Activated T-cell treated with anti-CD3 and anti-CD28 coated beads, Interleukin-2, amount 50 U/mL, for 72 hours (primary cell): Measurements from ENCODE around the gene TROAP. TPM values are rescaled to one million over a fixed set of nuclear protein-coding genes. Genes with fewer than 3 reads are reported as not detected.
"Not testable (repeated sequence)": the region's sequence is repeated elsewhere in the genome, so short reads cannot be mapped to it uniquely, and the experiment has no call there.

Experiments used
- ATAC-seq, 2 donors: fragments of 150-1000 bp; cut with Tn5 transposase; replicated peaks in 1 of 2; 2 replicates each; pipeline ENCODE4 v1.10.0; 2021; ENCODE audit warnings: moderate library complexity in 2 of 2, mild to moderate bottlenecking in 1 of 2
- DNase-seq, 2 donors: peaks; one replicate each; pipeline ENCODE4 v3.0.0; 2021 to 2022; ENCODE audit warnings: mixed read lengths in 1 of 2
- H3K27ac Mint-ChIP-seq: one replicate; pipeline ENCODE4 v1.8.0; 2022; ENCODE audit warnings: mild to moderate bottlenecking, moderate library complexity, mixed read lengths
- H3K27me3 Mint-ChIP-seq: one replicate; pipeline ENCODE4 v1.8.0; 2022; ENCODE audit warnings: low read depth, mixed read lengths
- H3K36me3 Mint-ChIP-seq, 2 donors: one replicate each; pipeline ENCODE4 v1.8.0; 2022; ENCODE audit warnings: mixed read lengths in 2 of 2, mild to moderate bottlenecking in 1 of 2; ENCODE audit not compliant: insufficient read depth in 2 of 2
- H3K4me1 Mint-ChIP-seq: one replicate; pipeline ENCODE4 v1.8.0; 2022; ENCODE audit warnings: low read depth, mixed read lengths
- H3K4me3 Mint-ChIP-seq, 2 donors: one replicate each; pipeline ENCODE4 v1.8.0; 2022; ENCODE audit warnings: mild to moderate bottlenecking in 2 of 2, mixed read lengths in 2 of 2, moderate library complexity in 2 of 2
- H3K9me3 Mint-ChIP-seq, 2 donors: one replicate each; pipeline ENCODE4 v1.8.0; 2022; ENCODE audit warnings: mixed read lengths in 2 of 2
- total RNA-seq, 2 donors: library from RNA; stranded (reverse); gene quantifications; one replicate each; pipeline ENCODE4 v1.2.3, GENCODE V29; 2022

Gene TROAP, protein sequence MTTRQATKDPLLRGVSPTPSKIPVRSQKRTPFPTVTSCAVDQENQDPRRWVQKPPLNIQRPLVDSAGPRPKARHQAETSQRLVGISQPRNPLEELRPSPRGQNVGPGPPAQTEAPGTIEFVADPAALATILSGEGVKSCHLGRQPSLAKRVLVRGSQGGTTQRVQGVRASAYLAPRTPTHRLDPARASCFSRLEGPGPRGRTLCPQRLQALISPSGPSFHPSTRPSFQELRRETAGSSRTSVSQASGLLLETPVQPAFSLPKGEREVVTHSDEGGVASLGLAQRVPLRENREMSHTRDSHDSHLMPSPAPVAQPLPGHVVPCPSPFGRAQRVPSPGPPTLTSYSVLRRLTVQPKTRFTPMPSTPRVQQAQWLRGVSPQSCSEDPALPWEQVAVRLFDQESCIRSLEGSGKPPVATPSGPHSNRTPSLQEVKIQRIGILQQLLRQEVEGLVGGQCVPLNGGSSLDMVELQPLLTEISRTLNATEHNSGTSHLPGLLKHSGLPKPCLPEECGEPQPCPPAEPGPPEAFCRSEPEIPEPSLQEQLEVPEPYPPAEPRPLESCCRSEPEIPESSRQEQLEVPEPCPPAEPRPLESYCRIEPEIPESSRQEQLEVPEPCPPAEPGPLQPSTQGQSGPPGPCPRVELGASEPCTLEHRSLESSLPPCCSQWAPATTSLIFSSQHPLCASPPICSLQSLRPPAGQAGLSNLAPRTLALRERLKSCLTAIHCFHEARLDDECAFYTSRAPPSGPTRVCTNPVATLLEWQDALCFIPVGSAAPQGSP
- total RNA-seq, result 10 to 100 TPM; 63.8 to 77.9 TPM

DNA sequence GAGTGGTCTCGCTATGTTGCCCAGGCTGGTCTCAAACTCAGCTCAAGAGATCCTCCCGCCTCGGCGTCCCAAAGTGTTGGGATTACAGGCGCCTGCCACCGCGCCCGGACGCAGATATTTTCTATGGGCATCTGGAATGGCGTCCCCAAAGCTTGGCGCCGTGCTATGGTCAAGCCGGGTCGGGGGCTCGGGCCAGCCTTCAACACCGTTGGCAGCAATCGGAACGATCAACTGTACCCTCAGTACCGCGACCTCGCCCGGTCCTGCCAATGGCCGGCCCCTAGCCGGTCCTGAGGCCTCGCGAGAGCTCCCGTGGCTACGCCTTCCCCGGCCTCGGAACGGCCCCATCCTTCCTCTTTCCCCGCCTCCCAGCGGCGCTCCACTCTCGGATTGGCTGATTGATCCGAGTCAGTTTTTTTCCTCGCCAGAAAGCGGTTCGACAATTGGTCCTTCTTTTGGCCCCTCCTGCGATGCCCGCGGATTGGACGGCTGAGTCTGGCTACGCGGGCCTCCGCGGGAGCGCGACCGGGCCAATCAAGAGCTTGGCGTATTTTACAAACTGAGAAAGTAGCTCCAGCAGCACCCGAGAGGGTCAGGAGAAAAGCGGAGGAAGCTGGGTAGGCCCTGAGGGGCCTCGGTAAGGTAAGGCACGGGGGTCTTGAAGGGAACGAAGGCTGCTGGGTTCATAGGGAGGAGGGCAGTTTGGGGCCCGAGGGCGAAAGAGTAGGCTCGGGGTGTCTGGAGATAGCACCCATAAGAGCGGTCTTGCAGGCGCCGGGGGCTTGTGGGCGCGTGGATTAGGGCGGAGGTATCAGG, at the start of gene TROAP:
Gene TROAP, plus strand, starts transcription at position 548 of the 816 bp plus-strand sequence. CDS start 354 bp downstream, outside the sequence.
- ATAC-seq, result peak; percentile 97 to 98
- no peaks in the 10 kb centered on the region for H3K27me3 Mint-ChIP-seq
- H3K9me3 Mint-ChIP-seq, result no peaks in the 10 kb centered on the region
- H3K36me3 Mint-ChIP-seq, result peaks cover 6 to 13% of the 10 kb centered on the region in 2 donors
- peak within 1 kb of the TSS; percentile 91 for H3K27ac Mint-ChIP-seq
- H3K4me3 Mint-ChIP-seq, result peak within 1 kb of the TSS; percentile 92 to 97
- peak; percentile 97 to 99 for DNase-seq
- H3K4me1 Mint-ChIP-seq, result peaks cover 15% of the 10 kb centered on the region

DNA sequence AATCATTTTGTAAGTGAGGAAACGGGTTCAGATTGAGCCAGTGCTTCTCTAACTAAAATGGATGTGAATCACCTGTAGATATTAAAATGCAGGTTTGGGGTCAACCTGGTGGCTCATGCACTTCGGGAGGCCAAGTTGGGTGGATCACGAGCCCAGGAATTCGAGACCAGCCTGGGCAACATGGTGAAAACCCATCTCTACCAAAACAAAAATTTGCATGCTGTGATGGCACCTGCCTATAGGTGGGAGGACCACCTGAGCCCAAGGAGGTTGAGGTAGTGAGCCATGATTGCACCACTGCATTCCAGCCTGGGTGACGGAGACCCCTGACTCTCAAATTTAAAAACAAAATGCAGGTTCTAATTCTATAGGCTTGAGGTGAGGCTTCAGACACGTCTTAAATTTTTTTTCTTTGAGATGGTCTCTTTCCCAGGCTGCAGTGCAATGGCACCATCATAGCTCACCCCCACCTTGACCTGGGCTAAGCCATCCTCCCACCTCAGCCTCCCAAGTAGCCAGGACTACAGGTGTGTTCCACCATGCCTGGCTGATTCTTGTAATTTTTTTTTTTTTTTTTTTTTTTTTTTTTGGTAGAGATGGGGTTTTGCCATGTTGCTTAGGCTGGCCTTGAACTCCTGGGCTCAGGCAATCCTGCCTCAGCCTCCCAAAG, 49.2 kb upstream of the TROAP start:
- Mint-ChIP-seq H3K4me1 (peaks cover 6% of the 10 kb centered on the region), H3K36me3 (peaks cover 8 to 18% of the 10 kb centered on the region in 2 donors), H3K27ac (no peak overlapping the region), H3K4me3 (no peak overlapping the region), H3K27me3 (no peaks in the 10 kb centered on the region), H3K9me3 (no peaks in the 10 kb centered on the region)
- ATAC-seq (no peak), DNase-seq (no peak)

DNA sequence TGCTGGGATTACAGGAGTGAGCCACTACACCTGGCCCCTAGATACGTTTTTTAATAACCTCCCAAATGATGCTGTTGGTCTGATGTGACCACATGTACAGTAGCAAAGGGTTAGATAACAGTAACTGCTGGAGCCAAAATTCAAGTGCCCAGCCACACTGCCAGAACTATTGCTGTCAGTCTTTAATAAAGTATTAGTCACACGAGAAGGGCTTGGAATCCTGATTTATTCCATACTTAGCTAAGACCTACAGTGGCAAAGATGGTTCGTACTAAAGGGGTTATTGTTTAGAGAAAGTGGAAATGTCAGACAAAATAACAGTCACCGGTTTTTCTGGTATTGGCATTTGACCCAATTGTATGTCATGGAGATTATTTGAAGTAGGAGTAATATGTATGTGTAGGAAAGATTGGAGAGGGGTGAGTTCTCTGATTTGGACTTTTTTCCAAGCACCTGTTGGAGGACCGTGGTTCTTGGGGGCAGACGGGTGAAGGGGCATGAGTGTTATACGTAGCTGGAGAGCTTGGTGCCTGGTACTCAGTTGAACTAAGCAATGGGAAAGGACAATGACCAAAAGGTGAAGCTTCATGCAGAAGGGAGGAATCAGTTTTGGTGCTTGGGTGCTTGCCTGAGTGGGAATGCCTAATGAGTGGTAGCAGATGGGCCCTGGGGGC, 48.5 kb upstream of the TROAP start:
- DNase-seq, result no peak
- no peaks in the 10 kb centered on the region for H3K27me3 Mint-ChIP-seq
- H3K4me3 Mint-ChIP-seq, result no peak overlapping the region
- no peak for ATAC-seq
- no peaks in the 10 kb centered on the region for H3K9me3 Mint-ChIP-seq
- no peak overlapping the region for H3K27ac Mint-ChIP-seq
- peaks cover 5 to 16% of the 10 kb centered on the region in 2 donors for H3K36me3 Mint-ChIP-seq
- no peaks in the 10 kb centered on the region for H3K4me1 Mint-ChIP-seq

DNA sequence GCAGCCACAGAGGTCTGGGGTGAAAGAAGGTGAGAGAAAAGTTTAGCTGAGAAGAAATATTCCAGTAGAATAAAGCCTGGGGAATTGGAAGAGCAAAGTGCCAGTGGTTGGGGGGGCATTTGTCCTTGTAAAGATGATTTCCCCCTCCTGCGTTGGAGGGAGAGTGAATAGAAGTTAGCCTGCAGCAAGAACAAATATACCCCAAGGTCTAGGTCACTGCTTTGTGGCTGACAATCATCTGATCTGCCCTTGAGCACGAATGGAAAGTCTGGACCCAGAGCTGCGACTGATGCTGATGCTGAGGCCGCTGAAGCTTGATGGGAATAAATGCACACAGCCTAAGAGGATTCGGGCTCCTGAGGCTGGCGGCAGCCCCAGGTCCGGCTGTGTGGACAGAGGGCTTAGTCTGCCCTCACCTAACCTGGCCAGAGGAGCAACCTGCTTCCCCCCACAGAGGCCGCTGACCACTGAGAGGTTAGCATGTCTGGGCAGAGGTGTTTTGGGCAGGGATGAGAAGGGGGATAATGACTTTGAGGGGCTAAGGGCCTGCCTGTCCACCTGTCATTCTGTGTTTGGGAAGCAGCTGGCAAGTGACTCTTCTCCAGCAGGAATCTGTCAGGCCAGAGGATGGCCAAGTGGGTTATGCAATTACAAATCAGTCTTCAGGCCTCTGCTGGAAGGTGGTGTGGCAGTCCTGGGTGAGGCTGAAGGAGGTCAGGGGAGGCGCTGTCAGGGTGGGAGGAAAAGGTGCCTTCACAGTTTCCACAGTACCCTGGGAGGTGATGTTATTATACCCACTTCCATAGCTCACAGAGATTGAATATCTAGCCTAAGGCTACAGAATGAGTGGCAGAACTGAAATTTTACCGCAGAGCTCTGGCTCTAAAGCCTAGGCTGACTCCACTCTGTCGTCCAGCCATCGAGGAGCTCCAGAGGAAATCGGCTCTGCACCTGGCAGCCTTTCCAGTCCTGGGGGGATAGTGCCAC, 46.5 kb upstream of the TROAP start:
- Mint-ChIP-seq H3K4me3 (no peak overlapping the region), H3K27ac (no peak overlapping the region), H3K4me1 (no peaks in the 10 kb centered on the region), H3K27me3 (no peaks in the 10 kb centered on the region), H3K9me3 (no peaks in the 10 kb centered on the region), H3K36me3 (peaks cover 1 to 10% of the 10 kb centered on the region in 2 donors)
- no peak for DNase-seq
- peak; percentile 8 to 18 for ATAC-seq

DNA sequence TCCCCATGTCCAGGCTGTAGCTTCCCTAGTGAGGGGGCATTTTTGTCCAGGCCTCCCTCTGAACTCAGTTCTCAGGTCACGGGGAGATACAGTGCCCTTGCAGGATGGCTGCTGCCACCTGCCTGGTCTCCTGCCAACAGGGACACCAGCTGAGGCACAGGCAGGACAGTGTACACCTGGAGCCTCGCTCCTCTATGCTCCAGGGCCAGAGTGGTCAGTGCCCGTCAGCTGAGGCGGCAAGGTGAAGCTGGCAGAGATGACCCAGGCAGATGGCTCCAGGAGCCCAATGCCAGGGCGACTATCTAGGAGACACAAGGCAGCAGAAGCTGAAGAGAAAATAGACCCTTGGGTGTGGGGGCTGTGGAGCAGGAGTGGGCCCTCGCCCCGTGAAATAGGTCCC, 45.6 kb upstream of the TROAP start:
- Mint-ChIP-seq H3K36me3 (peaks cover 1 to 10% of the 10 kb centered on the region in 2 donors), H3K4me1 (no peaks in the 10 kb centered on the region), H3K9me3 (no peaks in the 10 kb centered on the region), H3K27me3 (no peaks in the 10 kb centered on the region), H3K4me3 (no peak overlapping the region), H3K27ac (no peak overlapping the region)
- peak; percentile 8 to 16 for ATAC-seq
- no peak for DNase-seq

DNA sequence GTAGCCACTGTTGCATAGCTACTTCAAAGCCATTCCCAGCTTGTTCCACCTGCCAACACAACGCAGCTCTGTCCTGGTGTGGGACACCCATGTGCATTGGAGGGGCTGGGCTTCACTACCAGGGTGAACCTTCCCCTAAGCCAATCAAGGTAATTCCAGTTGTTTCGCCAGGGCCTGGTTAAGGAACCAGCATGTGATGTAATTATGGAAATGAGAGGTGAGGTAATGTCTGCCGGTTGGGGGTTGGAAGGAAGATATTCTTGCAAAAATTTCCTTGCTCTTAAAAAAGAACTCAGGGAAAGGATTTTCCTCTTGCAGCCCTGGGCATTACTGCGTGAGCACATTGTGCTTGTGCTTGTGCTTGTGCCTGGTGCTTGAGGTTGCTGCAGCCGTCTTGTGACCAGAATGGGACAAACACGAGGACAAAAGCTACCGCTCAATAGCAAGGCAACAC, 43.3 kb upstream of the TROAP start:
- no peaks in the 10 kb centered on the region for H3K36me3 Mint-ChIP-seq
- DNase-seq (no peak), ATAC-seq (no peak)
- no peaks in the 10 kb centered on the region for H3K9me3 Mint-ChIP-seq
- no peak overlapping the region for H3K4me3 Mint-ChIP-seq
- H3K27me3 Mint-ChIP-seq, result peaks cover 3% of the 10 kb centered on the region
- no peaks in the 10 kb centered on the region for H3K4me1 Mint-ChIP-seq
- no peak overlapping the region for H3K27ac Mint-ChIP-seq

DNA sequence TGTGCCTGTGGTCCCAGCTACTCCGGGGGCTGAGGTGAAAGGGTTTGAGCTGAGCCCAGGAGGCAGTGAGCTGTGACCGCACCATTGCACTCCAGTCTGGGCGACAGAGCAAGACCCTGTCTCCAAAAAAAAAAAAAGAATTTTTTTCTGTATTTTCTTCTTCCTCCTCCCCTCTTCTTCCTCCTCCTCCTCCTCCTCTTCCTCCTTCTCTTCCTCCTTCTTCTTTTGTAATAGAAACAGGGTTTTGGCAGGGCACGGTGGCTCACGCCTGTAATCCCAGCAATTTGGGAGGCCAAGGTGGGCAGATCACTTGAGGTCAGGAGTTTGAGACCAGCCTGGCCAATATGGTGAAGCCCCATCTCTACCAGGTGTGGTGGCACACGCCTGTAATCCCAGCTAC, 42.5 kb upstream of the TROAP start:
- H3K27me3 Mint-ChIP-seq, ATAC-seq, H3K4me3 Mint-ChIP-seq, H3K4me1 Mint-ChIP-seq, H3K36me3 Mint-ChIP-seq, H3K9me3 Mint-ChIP-seq, DNase-seq, H3K27ac Mint-ChIP-seq: not testable (repeated sequence)

DNA sequence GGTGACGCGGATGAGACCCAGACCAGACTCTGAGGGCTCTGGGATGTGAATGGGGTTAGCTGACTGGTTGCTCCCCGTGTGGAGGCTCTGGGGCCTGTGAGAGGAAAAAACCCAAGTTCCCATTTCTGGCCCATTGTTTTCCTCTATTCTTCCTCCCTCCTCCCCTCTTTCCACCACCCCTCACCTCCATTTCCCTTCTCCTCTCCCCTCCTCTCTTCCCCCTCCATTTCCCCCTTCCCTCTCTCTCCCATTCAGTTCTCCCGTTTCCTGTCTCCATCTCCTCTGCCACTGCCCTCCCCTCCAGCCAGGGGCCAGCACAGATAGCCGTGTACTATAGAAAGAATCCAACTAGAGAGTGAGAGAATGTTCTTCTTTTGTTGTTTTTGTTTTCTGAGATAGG, 40.8 kb upstream of the TROAP start:
- no peak overlapping the region for H3K4me3 Mint-ChIP-seq
- no peak overlapping the region for H3K27ac Mint-ChIP-seq
- no peaks in the 10 kb centered on the region for H3K9me3 Mint-ChIP-seq
- H3K36me3 Mint-ChIP-seq, result no peaks in the 10 kb centered on the region
- DNase-seq (no peak), ATAC-seq (no peak)
- H3K27me3 Mint-ChIP-seq, result peaks cover 17% of the 10 kb centered on the region
- H3K4me1 Mint-ChIP-seq, result no peaks in the 10 kb centered on the region

DNA sequence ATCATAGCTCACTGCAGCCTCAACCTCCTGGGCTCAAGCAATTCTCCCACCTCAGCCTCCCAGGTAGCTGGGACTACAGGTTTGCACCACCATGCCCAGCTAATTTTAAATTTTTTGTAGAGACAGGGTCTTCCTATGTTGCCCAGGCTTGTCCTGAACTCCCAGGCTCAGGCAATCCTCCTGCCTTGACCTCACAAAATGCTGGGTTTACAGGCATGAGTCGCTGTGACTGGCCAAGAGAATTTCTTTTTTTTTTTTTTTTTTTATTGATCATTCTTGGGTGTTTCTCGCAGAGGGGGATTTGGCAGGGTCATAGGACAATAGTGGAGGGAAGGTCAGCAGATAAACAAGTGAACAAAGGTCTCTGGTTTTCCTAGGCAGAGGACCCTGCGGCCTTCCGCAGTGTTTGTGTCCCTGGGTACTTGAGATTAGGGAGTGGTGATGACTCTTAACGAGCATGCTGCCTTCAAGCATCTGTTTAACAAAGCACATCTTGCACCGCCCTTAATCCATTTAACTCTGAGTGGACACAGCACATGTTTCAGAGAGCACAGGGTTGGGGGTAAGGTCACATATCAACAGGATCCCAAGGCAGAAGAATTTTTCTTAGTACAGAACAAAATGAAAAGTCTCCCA, 40.2 kb upstream of the TROAP start:
- H3K4me3 Mint-ChIP-seq, H3K36me3 Mint-ChIP-seq, ATAC-seq, DNase-seq, H3K27ac Mint-ChIP-seq, H3K4me1 Mint-ChIP-seq, H3K9me3 Mint-ChIP-seq: not testable (repeated sequence)
- peaks cover 23% of the 10 kb centered on the region for H3K27me3 Mint-ChIP-seq

DNA sequence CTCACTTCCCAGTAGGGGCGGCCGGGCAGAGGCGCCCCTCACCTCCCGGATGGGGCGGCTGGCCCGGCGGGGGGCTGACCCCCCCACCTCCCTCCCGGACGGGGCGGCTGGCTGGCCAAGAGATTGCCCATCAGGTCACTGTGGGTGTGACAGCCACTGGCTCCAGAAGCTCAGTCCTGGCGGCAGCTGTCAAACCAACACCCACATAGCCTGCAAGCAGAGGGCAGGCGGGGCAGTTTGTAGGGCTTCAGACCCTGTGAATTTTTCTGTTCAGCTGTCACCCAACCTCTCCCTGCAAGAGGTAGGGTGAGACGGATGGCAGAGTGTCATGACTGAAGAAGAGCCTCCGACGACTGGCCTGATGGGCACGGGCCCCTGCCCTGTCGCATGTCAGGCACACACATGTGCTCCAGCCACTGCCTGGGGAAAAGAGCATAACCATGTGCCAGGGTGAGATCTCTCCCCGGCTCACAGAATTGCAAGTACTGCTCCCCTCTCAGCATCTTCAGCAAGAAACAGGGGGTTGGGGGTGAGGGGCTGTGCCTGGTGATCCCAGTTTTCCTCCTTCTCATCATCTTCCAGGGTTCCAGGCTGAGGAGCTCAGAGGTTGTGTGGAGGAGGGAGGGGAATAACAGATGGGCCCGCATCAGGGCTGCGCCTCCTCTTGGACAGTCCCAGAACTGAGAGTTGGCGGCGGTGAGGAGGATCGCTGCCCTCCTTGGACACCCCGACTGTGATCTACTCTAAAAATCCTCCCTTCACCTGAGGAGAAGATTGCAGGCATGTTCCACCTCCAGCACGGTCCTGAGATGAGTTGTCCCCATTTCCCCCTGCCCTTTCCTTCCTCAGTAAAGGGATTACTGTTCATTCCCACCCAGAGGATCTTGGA, 39.3 kb upstream of the TROAP start:
- no peaks in the 10 kb centered on the region for H3K36me3 Mint-ChIP-seq
- H3K9me3 Mint-ChIP-seq, result no peaks in the 10 kb centered on the region
- ATAC-seq (no peak), DNase-seq (no peak)
- no peak overlapping the region for H3K4me3 Mint-ChIP-seq
- no peaks in the 10 kb centered on the region for H3K4me1 Mint-ChIP-seq
- peaks cover 29% of the 10 kb centered on the region for H3K27me3 Mint-ChIP-seq
- no peak overlapping the region for H3K27ac Mint-ChIP-seq
